Upper lobe of right lung (tissue), 1 donor: ENCODE results near the gene PPP2R3B. TPM values are rescaled to one million over a fixed set of nuclear protein-coding genes. Genes with fewer than 3 reads are reported as not detected.
"Not testable (repeated sequence)": the region's sequence is repeated elsewhere in the genome, so short reads cannot be mapped to it uniquely, and the experiment has no call there.

Source experiments
- ATAC-seq: fragments of 200-7000 bp; cut with Tn5 transposase; one replicate; pipeline ENCODE4 v1.9.1; 2020; ENCODE audit warnings: mild to moderate bottlenecking, moderate library complexity
- DNase-seq: peaks from one replicate; pipeline ENCODE4 v3.0.0-alpha.2; 2020
- H3K27ac ChIP-seq: fragments of 200-600 bp; one replicate; pipeline ENCODE4 v1.8.0; 2022
- H3K27me3 ChIP-seq: fragments of 200-600 bp; one replicate; pipeline ENCODE4 v1.8.0; 2022; ENCODE audit warnings: mild to moderate bottlenecking
- H3K36me3 ChIP-seq: fragments of 200-600 bp; one replicate; pipeline ENCODE4 v1.8.0; 2022
- H3K4me1 ChIP-seq: fragments of 200-600 bp; one replicate; pipeline ENCODE4 v1.8.0; 2022
- H3K4me3 ChIP-seq: fragments of 200-600 bp; one replicate; pipeline ENCODE4 v1.8.0; 2022; ENCODE audit warnings: mild to moderate bottlenecking
- H3K9me3 ChIP-seq: fragments of 200-600 bp; one replicate; pipeline ENCODE4 v1.8.0; 2022
- intact Hi-C: fragments of 100-400 bp; cut with DNase I; formaldehyde crosslinking; loops from one replicate; pipeline ENCODE4 v1.11.0; 2022
- total RNA-seq: library from RNA; stranded (reverse); fragmentation: NEBNext Ultra II Directional; extraction: Animal tissue kit (Norgen Biotek cat#: 25700); gene quantifications from one replicate; pipeline ENCODE4 v1.2.1, GENCODE V29; 2021
- TF ChIP-seq, protein P1 (sequence below): fragments of 200-600 bp; IDR thresholded peaks from one replicate; pipeline ENCODE4 v1.8.0; 2022; ENCODE audit warnings: antibody characterized with exemption
- donor health status: DM: no; HTN: yes; CAD: no; lungs with severe emphysema.

PPP2R3B gene
- total RNA-seq, 1 donor from 2014 or later = 12.8 TPM

DNA sequence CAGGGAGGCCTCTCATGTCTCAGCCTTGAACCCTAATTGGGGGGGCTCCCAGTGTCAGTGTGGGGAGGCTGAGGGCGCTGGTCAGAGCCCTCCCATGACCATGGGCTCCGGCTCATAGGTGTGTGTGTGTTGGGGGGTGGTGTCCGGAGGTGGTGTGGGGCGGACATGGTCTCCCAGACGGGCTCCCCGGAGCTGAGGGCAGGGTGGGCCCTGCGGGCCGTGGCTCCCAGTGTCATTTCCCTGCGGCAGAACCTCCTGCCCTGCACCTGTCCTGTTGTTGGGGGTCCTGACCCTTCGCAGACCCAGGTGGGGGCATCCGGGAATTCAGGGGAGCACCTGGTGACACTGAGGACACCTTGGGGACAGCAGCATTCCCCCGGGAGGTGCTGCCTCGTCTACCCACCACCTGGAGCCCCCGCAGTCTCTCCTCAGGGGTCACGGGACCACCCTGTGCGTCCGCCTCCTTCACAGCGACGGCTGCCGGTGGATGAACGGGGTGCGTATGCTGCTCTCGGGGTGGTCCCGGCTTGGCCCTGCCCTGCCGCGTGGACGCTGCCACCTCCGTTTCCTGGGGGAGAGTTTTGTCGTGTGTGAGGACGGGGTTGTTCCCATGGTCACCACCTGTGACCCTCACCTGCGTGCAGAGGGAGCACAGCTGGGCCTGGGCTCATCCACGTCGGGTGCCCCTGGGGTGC lies 53.6 kb downstream of the PPP2R3B start:
- H3K27ac ChIP-seq = no peak overlapping the region
- peaks cover 12% of the 10 kb centered on the region for H3K27me3 ChIP-seq
- ATAC-seq (no peak), DNase-seq (peak; percentile 61)
- no peaks in the 10 kb centered on the region for H3K9me3 ChIP-seq
- H3K4me1 ChIP-seq = peaks cover 9% of the 10 kb centered on the region
- TF ChIP-seq, protein P1, sequence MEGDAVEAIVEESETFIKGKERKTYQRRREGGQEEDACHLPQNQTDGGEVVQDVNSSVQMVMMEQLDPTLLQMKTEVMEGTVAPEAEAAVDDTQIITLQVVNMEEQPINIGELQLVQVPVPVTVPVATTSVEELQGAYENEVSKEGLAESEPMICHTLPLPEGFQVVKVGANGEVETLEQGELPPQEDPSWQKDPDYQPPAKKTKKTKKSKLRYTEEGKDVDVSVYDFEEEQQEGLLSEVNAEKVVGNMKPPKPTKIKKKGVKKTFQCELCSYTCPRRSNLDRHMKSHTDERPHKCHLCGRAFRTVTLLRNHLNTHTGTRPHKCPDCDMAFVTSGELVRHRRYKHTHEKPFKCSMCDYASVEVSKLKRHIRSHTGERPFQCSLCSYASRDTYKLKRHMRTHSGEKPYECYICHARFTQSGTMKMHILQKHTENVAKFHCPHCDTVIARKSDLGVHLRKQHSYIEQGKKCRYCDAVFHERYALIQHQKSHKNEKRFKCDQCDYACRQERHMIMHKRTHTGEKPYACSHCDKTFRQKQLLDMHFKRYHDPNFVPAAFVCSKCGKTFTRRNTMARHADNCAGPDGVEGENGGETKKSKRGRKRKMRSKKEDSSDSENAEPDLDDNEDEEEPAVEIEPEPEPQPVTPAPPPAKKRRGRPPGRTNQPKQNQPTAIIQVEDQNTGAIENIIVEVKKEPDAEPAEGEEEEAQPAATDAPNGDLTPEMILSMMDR = no peak
- no peak overlapping the region for H3K4me3 ChIP-seq
- no peaks in the 10 kb centered on the region for H3K36me3 ChIP-seq
- intact Hi-C loops = no loop called here

DNA sequence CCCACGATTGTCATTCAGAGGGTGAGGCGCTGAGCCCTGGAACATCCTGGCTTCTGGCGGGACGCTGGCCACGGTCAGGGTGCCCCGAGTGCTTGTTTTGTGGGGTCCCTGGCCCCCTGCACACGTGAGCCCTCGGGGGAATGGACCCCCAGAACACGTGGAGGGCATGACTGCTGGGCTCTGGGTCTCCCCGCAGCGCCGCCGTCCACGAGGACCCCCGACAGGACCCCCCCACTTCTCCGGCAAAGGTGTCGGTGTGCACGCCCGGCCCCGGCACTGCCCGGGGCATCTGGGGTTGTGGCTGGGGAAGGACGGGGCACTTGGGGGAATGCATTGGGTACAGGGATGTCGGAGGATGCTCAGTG lies 54.2 kb downstream of the PPP2R3B start:
- DNase-seq (peak; percentile 51), ATAC-seq (no peak)
- intact Hi-C loops = no loop called here
- Histone ChIP-seq H3K27ac (no peak overlapping the region), H3K9me3 (no peaks in the 10 kb centered on the region), H3K27me3 (peaks cover 12% of the 10 kb centered on the region), H3K4me1 (peaks cover 9% of the 10 kb centered on the region), H3K36me3 (no peaks in the 10 kb centered on the region), H3K4me3 (no peak overlapping the region)
- TF ChIP-seq, protein P1 = no peak

DNA sequence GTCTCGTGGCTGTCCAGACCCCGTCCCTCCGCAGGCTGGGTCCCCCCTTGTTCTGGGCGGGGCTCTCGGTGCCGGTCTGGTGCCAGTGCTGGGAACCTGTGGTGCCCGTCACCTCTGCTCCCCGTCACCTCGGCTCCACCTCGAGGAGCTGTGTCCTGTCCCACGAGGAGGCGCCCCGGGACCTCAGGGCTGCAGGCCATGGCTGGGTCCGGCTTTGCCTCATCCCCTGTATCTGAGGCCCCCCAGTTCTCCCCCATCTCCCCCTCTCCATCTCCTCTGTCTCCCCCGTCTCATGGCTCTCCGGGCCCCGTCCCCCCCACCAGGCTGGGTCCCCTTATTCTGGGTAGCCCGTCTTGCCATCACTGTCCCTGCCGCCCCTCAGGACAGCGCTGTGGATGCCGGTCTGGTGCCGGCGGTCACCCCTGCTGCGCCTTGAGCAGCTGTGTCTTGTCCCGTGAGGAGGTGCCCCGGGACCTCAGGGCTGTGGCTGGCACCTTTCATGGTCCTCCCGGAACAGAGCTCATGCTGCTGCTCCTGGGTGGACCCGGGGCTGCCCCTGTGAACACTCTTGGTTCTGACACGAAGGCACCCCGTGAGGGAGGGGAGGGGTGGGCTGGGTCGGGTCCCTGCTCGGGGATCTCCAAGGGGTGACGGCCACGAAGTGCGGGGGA lies 54.7 kb downstream of the PPP2R3B start:
- no peaks in the 10 kb centered on the region for H3K36me3 ChIP-seq
- H3K4me3 ChIP-seq = no peak overlapping the region
- ATAC-seq (peak; percentile 4), DNase-seq (peak; percentile 62)
- TF ChIP-seq, protein P1 = no peak
- peaks cover 12% of the 10 kb centered on the region for H3K27me3 ChIP-seq
- H3K9me3 ChIP-seq = no peaks in the 10 kb centered on the region
- intact Hi-C loops = no loop called here
- H3K4me1 ChIP-seq = peaks cover 9% of the 10 kb centered on the region
- H3K27ac ChIP-seq = no peak overlapping the region

DNA sequence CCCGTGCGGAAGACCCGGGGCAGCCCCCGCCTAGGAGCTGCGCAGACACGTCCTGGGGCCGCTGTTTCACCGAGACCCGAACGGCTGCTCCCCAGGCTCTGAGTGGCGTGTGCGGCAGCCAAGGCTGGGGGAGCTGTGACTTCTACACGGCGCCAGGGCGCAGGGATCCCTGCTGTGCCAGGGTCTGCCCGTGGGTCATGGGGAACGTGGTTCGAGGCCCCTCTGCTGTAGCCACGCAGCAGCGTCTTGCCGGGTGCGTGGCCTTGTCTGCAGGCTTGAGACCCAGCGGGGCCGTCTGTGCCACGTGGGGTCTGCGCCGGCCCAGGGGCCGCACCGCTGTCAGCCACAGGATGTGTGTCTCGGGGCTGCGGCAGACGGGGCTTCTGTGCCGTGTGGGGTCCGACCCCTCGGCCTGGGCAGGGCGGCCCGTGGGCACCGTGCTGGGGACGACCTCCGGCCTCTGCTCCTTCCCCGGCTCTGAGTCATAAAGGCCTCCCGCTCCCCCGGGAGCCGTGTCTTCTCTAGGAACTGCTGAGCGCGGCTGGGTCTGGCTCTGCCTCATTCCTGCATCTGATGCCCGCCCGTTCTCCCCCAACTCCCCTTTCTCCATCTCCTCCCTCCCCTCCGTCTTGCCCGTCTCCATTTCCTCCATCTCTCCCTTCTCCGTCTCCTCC lies 55.4 kb downstream of the PPP2R3B start:
- TF ChIP-seq, protein P1 = no peak

DNA sequence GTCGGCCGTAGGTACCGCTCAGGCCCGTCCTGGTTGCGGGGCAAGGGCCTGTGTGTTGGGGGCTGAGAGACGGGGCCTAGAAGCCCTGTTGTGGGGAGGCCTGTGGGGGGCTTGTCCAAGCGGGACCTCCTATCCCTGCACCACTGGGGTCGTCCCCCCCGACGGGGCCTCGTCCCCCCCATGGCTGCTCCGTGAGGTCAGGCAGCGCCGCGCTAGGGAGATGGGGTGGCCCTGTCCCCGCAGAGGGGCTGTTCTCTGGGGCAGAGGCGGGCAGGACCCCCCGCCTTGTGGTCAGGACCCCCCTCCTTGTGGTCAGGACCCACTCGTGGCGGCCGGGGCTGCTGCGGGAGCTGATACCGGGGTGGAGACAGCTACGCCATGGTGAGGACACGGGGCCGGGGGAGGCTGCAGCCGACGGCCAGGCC lies 56.0 kb downstream of the PPP2R3B start:
- no peak for DNase-seq
- Histone ChIP-seq H3K4me1 (peaks cover 9% of the 10 kb centered on the region), H3K36me3 (no peaks in the 10 kb centered on the region), H3K4me3 (no peak overlapping the region), H3K9me3 (no peaks in the 10 kb centered on the region), H3K27ac (no peak overlapping the region), H3K27me3 (peaks cover 12% of the 10 kb centered on the region)
- ATAC-seq = no peak
- intact Hi-C loops = no loop called here
- TF ChIP-seq, protein P1 = no peak

More for the DNA sequence above, 55.4 kb downstream of the PPP2R3B start:
- Histone ChIP-seq H3K27ac (no peak overlapping the region), H3K4me1 (peaks cover 9% of the 10 kb centered on the region), H3K36me3 (no peaks in the 10 kb centered on the region), H3K9me3 (no peaks in the 10 kb centered on the region), H3K4me3 (peak overlapping the region; percentile 8), H3K27me3 (peaks cover 12% of the 10 kb centered on the region)
- intact Hi-C loops = no loop called here
- ATAC-seq (peak; percentile 21), DNase-seq (peak; percentile 64)

DNA sequence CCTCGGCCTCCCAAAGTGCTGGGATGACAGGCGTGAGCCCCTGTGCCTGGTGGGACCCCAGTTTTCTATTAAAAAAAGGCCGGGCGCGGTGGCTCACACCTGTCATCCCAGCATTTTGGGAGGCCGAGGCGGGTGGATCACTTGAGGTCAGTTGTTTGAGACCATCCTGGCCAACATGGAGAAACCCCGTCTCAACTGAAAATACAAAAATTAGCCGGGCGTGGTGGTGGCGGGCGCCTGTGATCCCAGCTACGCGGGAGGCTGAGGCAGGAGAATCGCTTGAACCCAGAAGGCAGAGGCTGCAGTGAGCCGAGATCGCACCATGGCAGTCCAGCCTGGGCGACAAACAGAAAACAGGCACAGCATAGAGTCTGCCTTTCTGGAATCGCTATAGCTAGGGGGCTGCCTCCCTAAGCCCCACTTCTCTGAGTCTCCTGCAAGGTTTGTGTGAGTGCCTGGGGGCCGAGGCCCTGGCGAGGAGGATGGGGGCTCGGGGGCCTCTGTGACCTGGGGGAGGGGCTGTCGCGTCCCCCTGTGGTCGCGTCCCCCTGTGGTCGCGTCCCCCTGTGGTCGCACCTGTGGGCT lies 56.5 kb downstream of the PPP2R3B start:
- H3K9me3 ChIP-seq, H3K4me1 ChIP-seq, ATAC-seq, H3K4me3 ChIP-seq, H3K27ac ChIP-seq, H3K36me3 ChIP-seq, intact Hi-C loops: not testable (repeated sequence)
- DNase-seq = peak; percentile 56
- H3K27me3 ChIP-seq = peaks cover 12% of the 10 kb centered on the region
